SK-N-SH treated with all-trans-retinoic acid at 6 μM for 48 hours (cell line): ENCODE data around the gene FCN3.

ENCODE experiments used
- ATAC-seq: fragments of 200-7000 bp; cut with Tn5 transposase; 3 replicates; pipeline ENCODE4 v1.9.1; 2020; ENCODE audit warnings: mild to moderate bottlenecking, moderate library complexity
- ARNTL ChIP-seq: fragments of 450-650 bp; formaldehyde crosslinking; IDR thresholded peaks from 2 replicates; pipeline ENCODE4 v1.5.0; 2020; ENCODE audit warnings: low read depth, mild to moderate bottlenecking, moderate library complexity, borderline replicate concordance
- BACH2 ChIP-seq: fragments of 250-450 bp; sonication (Bioruptor Pico); IDR thresholded peaks from 2 replicates; pipeline ENCODE4 v1.9.0; 2021; ENCODE audit warnings: mild to moderate bottlenecking, borderline replicate concordance
- CSDC2 ChIP-seq: fragments of 250-450 bp; sonication (Bioruptor Pico); IDR thresholded peaks from 2 replicates; pipeline ENCODE4 v1.5.0; 2020; ENCODE audit warnings: mild to moderate bottlenecking, moderate library complexity
- ESRRG ChIP-seq: fragments of 250-450 bp; sonication (Bioruptor Pico); IDR thresholded peaks from 2 replicates; pipeline ENCODE4 v1.6.1; 2021; ENCODE audit warnings: mild to moderate bottlenecking
- GLIS3 ChIP-seq: fragments of 250-450 bp; sonication (Bioruptor Pico); IDR thresholded peaks from 2 replicates; pipeline ENCODE4 v1.5.0; 2020; ENCODE audit warnings: mild to moderate bottlenecking, moderate library complexity
- OSR1 ChIP-seq: fragments of 250-450 bp; sonication (Bioruptor Pico); IDR thresholded peaks from 2 replicates; pipeline ENCODE4 v1.8.0; 2022; ENCODE audit warnings: moderate library complexity, mild to moderate bottlenecking, inconsistent platforms
- PATZ1 ChIP-seq: fragments of 250-450 bp; sonication (Bioruptor Pico); IDR thresholded peaks from 2 replicates; pipeline ENCODE4 v1.8.0; 2020; ENCODE audit warnings: mild to moderate bottlenecking, moderate library complexity, borderline replicate concordance
- POU6F1 ChIP-seq: fragments of 250-450 bp; sonication (Bioruptor Pico); IDR thresholded peaks from 2 replicates; pipeline ENCODE4 v1.8.0; 2021; ENCODE audit warnings: low read depth, mild to moderate bottlenecking, moderate library complexity, borderline replicate concordance
- PPARA ChIP-seq: fragments of 250-450 bp; sonication (Bioruptor Pico); IDR thresholded peaks from 2 replicates; pipeline ENCODE4 v1.5.0; 2020; ENCODE audit warnings: mild to moderate bottlenecking, borderline replicate concordance
- RARB ChIP-seq: fragments of 250-450 bp; sonication (Bioruptor Pico); IDR thresholded peaks from 2 replicates; pipeline ENCODE4 v1.8.0; 2021; ENCODE audit warnings: mild to moderate bottlenecking, moderate library complexity
- TCF4 ChIP-seq: fragments of 250-450 bp; sonication (Bioruptor Pico); IDR thresholded peaks from 2 replicates; pipeline ENCODE4 v1.8.0; 2021; ENCODE audit warnings: mild to moderate bottlenecking, moderate library complexity, borderline replicate concordance
- TSHZ2 ChIP-seq: fragments of 250-450 bp; sonication (Bioruptor Pico); IDR thresholded peaks from 2 replicates; pipeline ENCODE4 v1.5.0; 2020; ENCODE audit warnings: mild to moderate bottlenecking, moderate library complexity
- ZC3H10 ChIP-seq: fragments of 250-450 bp; sonication (Bioruptor Pico); IDR thresholded peaks from 2 replicates; pipeline ENCODE4 v1.5.1; 2021; ENCODE audit warnings: mild to moderate bottlenecking, moderate library complexity
- ZFP3 ChIP-seq: fragments of 250-450 bp; sonication (Bioruptor Pico); IDR thresholded peaks from 2 replicates; pipeline ENCODE4 v1.5.0; 2020; ENCODE audit warnings: mild to moderate bottlenecking, moderate library complexity
- ZFP30 ChIP-seq: fragments of 450-650 bp; formaldehyde crosslinking; IDR thresholded peaks from 2 replicates; pipeline ENCODE4 v1.5.0; 2022; ENCODE audit warnings: mild to moderate bottlenecking, moderate library complexity
- ZNF565 ChIP-seq: fragments of 450-650 bp; formaldehyde crosslinking; conservative IDR thresholded peaks from 2 replicates; pipeline ENCODE4 v1.5.0; 2020; ENCODE audit warnings: low read depth, mild to moderate bottlenecking, moderate library complexity
- ZNF70 ChIP-seq: fragments of 450-650 bp; formaldehyde crosslinking; IDR thresholded peaks from 2 replicates; pipeline ENCODE4 v1.5.0; 2020; ENCODE audit warnings: mild to moderate bottlenecking, moderate library complexity
- ZNF8 ChIP-seq: fragments of 450-650 bp; formaldehyde crosslinking; IDR thresholded peaks from 2 replicates; pipeline ENCODE4 v1.5.0; 2020; ENCODE audit warnings: mild to moderate bottlenecking, moderate library complexity
- TF ChIP-seq, protein P1 (sequence below): fragments of 250-450 bp; sonication (Bioruptor Pico); IDR thresholded peaks from 2 replicates; pipeline ENCODE4 v1.5.1; 2020; ENCODE audit warnings: low read depth, mild to moderate bottlenecking, moderate library complexity

Gene FCN3

DNA sequence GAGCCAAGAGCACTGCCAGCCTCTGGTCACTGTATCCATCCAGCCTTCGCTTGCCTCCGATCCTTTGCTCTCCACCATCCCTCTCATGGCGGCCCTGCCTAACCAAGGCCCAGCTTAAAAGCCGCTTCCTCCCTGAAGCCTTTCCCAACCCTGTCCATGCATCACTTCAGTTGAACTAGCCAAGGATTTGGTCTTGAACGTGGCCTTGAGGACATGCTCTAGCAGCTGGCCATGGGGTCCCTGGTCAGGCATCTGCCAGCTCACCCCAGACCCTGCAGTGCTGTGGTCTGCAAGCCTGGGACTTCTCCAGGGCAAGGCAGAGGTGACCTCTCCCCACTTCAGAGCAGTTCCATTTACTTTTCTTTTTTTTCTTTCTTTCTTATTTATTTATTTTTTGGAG lies 37.9 kb downstream of the FCN3 start (continued):
- TF ChIP-seq PATZ1 (CRISPR knock-in tag), result no peak

GRCh38 chr1:27335506-27336422 lies 38.9 kb downstream of the FCN3 start:
- TF ChIP-seq ESRRG (CRISPR knock-in tag) (no peak), RARB (no peak), ZNF8 (no peak), ARNTL (CRISPR knock-in tag) (no peak), TSHZ2 (CRISPR knock-in tag) (no peak), BACH2 (CRISPR knock-in tag) (no peak), TCF4 (CRISPR knock-in tag) (no peak), PATZ1 (CRISPR knock-in tag) (no peak), OSR1 (CRISPR knock-in tag) (no peak), ZFP30 (CRISPR knock-in tag) (no peak)
- TF ChIP-seq, all 23 proteins: peak for 0
- ATAC-seq, result no peak

- no peak for ATAC-seq
- no peak for TF ChIP-seq OSR1 (CRISPR knock-in tag)
Observed at GRCh38 chr1:27333717-27334279, 40.8 kb downstream of the FCN3 start.

- TF ChIP-seq, protein P1, sequence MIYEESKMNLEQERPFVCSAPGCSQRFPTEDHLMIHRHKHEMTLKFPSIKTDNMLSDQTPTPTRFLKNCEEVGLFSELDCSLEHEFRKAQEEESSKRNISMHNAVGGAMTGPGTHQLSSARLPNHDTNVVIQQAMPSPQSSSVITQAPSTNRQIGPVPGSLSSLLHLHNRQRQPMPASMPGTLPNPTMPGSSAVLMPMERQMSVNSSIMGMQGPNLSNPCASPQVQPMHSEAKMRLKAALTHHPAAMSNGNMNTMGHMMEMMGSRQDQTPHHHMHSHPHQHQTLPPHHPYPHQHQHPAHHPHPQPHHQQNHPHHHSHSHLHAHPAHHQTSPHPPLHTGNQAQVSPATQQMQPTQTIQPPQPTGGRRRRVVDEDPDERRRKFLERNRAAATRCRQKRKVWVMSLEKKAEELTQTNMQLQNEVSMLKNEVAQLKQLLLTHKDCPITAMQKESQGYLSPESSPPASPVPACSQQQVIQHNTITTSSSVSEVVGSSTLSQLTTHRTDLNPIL (CRISPR knock-in tag), result no peak
- TF ChIP-seq ZC3H10 (CRISPR knock-in tag), result no peak
- no peak for TF ChIP-seq ZNF70 (CRISPR knock-in tag)
- TF ChIP-seq ZFP3 (CRISPR knock-in tag), result no peak
- no peak for TF ChIP-seq BACH2 (CRISPR knock-in tag)
- no peak for TF ChIP-seq CSDC2 (CRISPR knock-in tag)
- no peak for TF ChIP-seq ZNF565 (CRISPR knock-in tag)
- TF ChIP-seq POU6F1 (CRISPR knock-in tag), result no peak
- no peak for TF ChIP-seq ARNTL (CRISPR knock-in tag)
- TF ChIP-seq ZFP30 (CRISPR knock-in tag), result no peak
- no peak for TF ChIP-seq GLIS3 (CRISPR knock-in tag)
- no peak for TF ChIP-seq PPARA
- peak; percentile 91 for ATAC-seq
Observed at GRCh38 chr1:27332536-27333281, 41.9 kb downstream of the FCN3 start.
